ENCODE measurements around the gene SNX13.

DNA sequence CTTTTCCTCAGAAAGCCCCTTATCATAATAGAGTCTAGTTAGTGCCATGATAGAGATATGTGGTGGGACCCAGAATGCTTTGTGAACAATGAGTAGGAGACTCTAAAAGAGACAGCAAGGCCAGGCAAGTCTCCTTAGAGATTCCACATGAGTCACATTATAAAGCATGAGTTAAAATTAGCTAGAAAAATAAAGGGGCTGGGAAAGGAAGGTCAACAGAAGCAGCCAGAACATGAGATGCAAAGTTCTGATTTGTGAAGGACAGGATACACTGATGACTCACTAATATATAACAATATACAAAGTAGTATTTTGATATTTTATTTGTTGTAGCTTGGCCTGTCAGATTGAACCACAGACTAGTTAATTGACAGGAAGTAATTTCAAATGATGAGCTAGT, 25.3 kb upstream of the SNX13 start:
- TF ChIP-seq CTCF (IDR thresholded peaks at IDR 0.05 in 4 of 5, conservative IDR thresholded peaks at IDR 0.05 in 1 of 5), result no peak
- no peak for TF ChIP-seq POLR2A (IDR thresholded peaks at IDR 0.05)
